Prostate gland (tissue), 2 donors: ENCODE data around the gene MR1. TPM values are rescaled to one million over a fixed set of nuclear protein-coding genes. Genes with fewer than 3 reads are reported as not detected.

ENCODE experiments used
- DNase-seq: peaks from one replicate; pipeline ENCODE4 v3.0.0-alpha.2; 2019; ENCODE audit warnings: low spot score
- H3K27ac ChIP-seq, 2 donors: fragments of 200-600 bp; sonication (generic); 2 replicates each; pipeline ENCODE4 v1.5.1; 2017 to 2019
- H3K27me3 ChIP-seq: fragments of 200-600 bp; sonication (generic); replicated peaks from 2 replicates; pipeline ENCODE4 v1.5.1; 2019; ENCODE audit not compliant: insufficient read depth
- H3K36me3 ChIP-seq, 2 donors: fragments of 200-600 bp; sonication (generic); 1 replicate in 1 of 2; 2 replicates in 1 of 2; pipeline versions ENCODE4 v1.5.1 to v1.8.1; 2017 to 2019
- H3K4me1 ChIP-seq: fragments of 200-600 bp; sonication (generic); replicated peaks from 2 replicates; pipeline ENCODE4 v1.5.1; 2019
- H3K4me3 ChIP-seq, 2 donors: fragments of 200-600 bp; sonication (generic); 2 replicates each; pipeline ENCODE4 v1.5.1; 2017 to 2019
- H3K9me3 ChIP-seq: fragments of 200-600 bp; sonication (generic); 2 replicates; pipeline ENCODE4 v1.5.1; 2017
- POLR2A ChIP-seq: fragments of 450-650 bp; IDR thresholded peaks from one replicate; pipeline ENCODE4 v1.6.1; 2016; ENCODE audit warnings: antibody characterized with exemption, mild to moderate bottlenecking
- POLR2AphosphoS5 ChIP-seq: sonication (generic); formaldehyde crosslinking; IDR thresholded peaks from one replicate; pipeline ENCODE4 v1.6.1; 2017; ENCODE audit warnings: antibody characterized with exemption
- WGBS: methylation state at CpG from one replicate; pipeline ENCODE4 v1.1.5; 2018; 5-methylcytosine and 5-hydroxymethylcytosine counted together
- intact Hi-C: fragments of 100-400 bp; cut with DNase I; formaldehyde crosslinking; loops from one replicate; pipeline ENCODE4 v1.14.2; 2022
- total RNA-seq, 2 donors: library from RNA; depleted of rRNA; stranded (reverse); fragments of >200 nt; gene quantifications; one replicate each; pipeline ENCODE4 v1.1.0, GENCODE V29; 2016
- TF ChIP-seq, protein P1 (sequence below), 4 experiments: fragments of 200-600 bp in 2 of 4; fragments of 450-650 bp in 2 of 4; sonication (generic) in 2 of 4; IDR thresholded peaks; 1 replicate in 3 of 4; 2 replicates in 1 of 4; pipeline ENCODE4 v1.5.1; 2016 to 2019; ENCODE audit warnings: antibody characterized with exemption in 4 of 4, mild to moderate bottlenecking in 2 of 4, moderate library complexity in 2 of 4

MR1 gene
- total RNA-seq, 2 donors from 2014 or later: 14.3 to 17.5 TPM

DNA sequence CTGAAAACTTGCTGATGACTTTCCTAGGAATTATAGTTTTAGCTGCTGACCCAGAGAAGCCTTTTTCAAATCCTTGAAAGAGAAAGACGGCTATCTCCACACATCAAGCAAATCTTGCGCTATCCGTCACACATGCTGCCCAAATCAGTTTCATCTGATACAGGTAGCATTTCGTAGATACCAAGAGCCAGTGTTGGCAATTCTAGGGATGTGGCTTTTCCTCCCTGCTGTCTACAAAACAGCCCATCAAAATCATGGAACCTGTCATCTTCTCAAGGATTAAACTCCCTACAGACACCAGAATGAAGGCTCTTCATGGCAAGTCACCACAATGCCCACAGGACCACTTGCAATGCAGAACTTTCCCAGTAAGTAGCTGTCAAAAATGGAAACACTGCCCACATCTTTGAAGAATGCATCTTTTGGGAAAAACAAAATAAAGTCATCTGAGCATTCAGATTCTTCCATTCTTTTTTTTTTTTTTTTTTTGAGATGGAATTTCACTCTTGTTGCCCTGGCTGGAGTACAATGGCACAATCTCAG is 21.5 kb upstream of the MR1 start:
- Histone ChIP-seq H3K27me3 (no peaks in the 10 kb centered on the region), H3K4me1 (no peaks in the 10 kb centered on the region), H3K9me3 (no peaks in the 10 kb centered on the region), H3K27ac (no peak overlapping the region), H3K4me3 (no peak overlapping the region), H3K36me3 (no peaks in the 10 kb centered on the region)
- WGBS: 97% methylated on average over 4 of the region's 4 CpGs
- intact Hi-C loops: no loop called here
- no peak for DNase-seq
- TF ChIP-seq, protein P1, sequence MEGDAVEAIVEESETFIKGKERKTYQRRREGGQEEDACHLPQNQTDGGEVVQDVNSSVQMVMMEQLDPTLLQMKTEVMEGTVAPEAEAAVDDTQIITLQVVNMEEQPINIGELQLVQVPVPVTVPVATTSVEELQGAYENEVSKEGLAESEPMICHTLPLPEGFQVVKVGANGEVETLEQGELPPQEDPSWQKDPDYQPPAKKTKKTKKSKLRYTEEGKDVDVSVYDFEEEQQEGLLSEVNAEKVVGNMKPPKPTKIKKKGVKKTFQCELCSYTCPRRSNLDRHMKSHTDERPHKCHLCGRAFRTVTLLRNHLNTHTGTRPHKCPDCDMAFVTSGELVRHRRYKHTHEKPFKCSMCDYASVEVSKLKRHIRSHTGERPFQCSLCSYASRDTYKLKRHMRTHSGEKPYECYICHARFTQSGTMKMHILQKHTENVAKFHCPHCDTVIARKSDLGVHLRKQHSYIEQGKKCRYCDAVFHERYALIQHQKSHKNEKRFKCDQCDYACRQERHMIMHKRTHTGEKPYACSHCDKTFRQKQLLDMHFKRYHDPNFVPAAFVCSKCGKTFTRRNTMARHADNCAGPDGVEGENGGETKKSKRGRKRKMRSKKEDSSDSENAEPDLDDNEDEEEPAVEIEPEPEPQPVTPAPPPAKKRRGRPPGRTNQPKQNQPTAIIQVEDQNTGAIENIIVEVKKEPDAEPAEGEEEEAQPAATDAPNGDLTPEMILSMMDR (IDR thresholded peaks at IDR 0.05): no peak
- TF ChIP-seq POLR2A (no peak), POLR2AphosphoS5 (no peak)

DNA sequence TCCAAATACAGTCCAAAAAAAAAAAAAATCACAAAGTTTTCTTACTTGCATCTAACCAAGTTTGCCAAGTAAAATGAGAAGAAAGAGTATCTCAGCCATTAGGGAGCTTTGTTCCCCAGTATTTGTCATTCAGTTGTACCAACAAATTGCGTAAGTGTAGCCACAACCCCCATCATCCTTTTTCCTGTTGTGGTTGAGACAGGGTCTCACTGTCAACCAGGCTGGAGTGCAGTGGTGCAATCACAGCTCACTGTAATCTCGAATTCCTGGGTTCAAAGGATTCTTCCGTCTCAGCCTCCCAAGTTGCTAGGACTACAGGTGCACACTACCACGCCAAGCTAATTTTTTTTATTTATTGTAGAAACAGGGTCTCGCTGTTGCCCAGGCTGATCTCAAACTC is 20.6 kb upstream of the MR1 start:
- no peaks in the 10 kb centered on the region for H3K4me1 ChIP-seq
- TF ChIP-seq, protein P1 (IDR thresholded peaks at IDR 0.05): no peak
- TF ChIP-seq POLR2A: no peak
- no peak for TF ChIP-seq POLR2AphosphoS5
- no peaks in the 10 kb centered on the region for H3K36me3 ChIP-seq
- H3K9me3 ChIP-seq: no peaks in the 10 kb centered on the region
- no peak for DNase-seq
- H3K4me3 ChIP-seq: no peak overlapping the region
- H3K27me3 ChIP-seq: no peaks in the 10 kb centered on the region
- intact Hi-C loops: no loop called here
- H3K27ac ChIP-seq: no peak overlapping the region
- WGBS: 75% methylated on average over 5 of the region's 5 CpGs

DNA sequence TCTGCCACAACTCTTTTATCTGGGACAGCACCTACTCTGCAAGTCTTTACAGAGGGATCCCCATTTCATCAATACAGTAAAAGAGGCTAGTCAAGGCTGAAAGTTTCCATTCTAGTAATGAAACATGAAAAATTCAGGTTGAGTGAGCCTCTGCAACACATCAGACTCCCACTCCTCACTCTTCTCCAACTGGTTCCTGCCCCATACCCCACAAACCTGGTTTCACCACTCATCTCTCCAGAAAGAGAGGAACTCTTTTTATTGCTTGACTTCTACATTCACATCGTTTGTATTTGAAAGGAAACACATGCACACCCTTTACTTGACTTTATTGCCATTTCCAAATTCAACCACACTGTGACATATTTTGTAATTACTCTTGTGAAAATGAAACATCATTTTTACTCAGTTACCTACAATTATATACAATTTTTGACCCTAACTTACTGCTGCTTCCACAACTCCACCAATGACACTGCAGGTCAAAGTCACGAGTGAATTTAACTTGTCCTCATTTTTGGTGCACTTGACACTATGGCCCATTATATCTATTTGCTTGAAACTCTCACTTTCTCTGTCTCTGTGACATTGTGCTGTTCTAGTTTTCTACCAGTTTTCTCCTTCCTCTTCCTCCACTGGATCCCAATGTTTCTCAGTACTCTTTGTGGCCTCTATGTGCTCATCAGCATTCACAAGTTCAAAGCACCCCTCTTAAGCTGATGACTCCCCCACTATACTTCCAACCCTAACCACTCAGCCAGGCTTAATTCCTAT is 19.1 kb upstream of the MR1 start:
- WGBS: 52% methylated on average over 2 of the region's 2 CpGs
- no peak for DNase-seq
- TF ChIP-seq POLR2A: no peak
- TF ChIP-seq, protein P1 (IDR thresholded peaks at IDR 0.05): no peak
- no peak for TF ChIP-seq POLR2AphosphoS5
- Histone ChIP-seq H3K4me3 (no peak overlapping the region), H3K27me3 (no peaks in the 10 kb centered on the region), H3K27ac (no peak overlapping the region), H3K4me1 (no peaks in the 10 kb centered on the region), H3K36me3 (no peaks in the 10 kb centered on the region), H3K9me3 (no peaks in the 10 kb centered on the region)
- intact Hi-C loops: no loop called here

DNA sequence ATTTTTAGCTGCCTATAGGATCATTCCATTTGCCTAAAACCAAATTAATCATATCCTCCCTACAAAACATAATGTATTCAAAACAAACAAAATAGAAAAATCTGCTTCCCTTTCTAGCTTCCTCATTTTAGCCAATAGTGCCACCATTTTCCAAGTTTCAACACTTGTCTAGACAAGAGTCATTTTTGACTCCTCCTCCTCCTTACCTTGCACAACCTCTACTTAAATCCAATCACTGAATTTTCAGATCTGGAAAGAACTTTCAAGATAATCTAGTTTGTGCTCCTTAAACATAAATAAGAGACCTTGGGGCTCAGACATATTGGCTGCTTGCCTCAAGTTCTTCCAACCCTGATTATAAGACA is 18.6 kb upstream of the MR1 start:
- TF ChIP-seq, protein P1 (IDR thresholded peaks at IDR 0.05): no peak
- TF ChIP-seq POLR2AphosphoS5 (no peak), POLR2A (no peak)
- H3K27me3 ChIP-seq: no peaks in the 10 kb centered on the region
- H3K4me1 ChIP-seq: no peaks in the 10 kb centered on the region
- DNase-seq: no peak
- H3K9me3 ChIP-seq: no peaks in the 10 kb centered on the region
- no peak overlapping the region for H3K27ac ChIP-seq
- no peak overlapping the region for H3K4me3 ChIP-seq
- intact Hi-C loops: no loop called here
- H3K36me3 ChIP-seq: no peaks in the 10 kb centered on the region

DNA sequence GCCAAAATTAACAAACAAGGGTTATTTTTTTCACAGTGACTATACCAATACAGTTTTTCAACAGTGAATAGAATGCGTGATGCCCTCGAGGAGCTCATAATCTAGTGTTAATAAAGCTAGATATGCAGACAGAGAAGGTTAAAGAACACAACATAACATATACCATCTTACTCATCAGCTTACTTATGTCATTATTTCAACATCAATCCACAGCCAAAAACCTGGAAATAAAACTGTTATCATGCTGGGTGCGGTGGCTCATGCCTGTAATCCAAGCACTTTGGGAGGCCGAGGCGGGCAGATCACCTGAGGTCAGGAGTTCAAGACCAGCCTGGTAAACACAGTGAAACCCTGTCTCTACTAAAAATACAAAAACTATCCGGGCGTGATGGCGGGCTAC is 17.2 kb upstream of the MR1 start:
- intact Hi-C loops: no loop called here
- H3K36me3 ChIP-seq: no peaks in the 10 kb centered on the region
- H3K27ac ChIP-seq: no peak overlapping the region
- H3K27me3 ChIP-seq: no peaks in the 10 kb centered on the region
- H3K4me3 ChIP-seq: no peak overlapping the region
- H3K9me3 ChIP-seq: no peaks in the 10 kb centered on the region
- no peak for DNase-seq
- no peaks in the 10 kb centered on the region for H3K4me1 ChIP-seq
- TF ChIP-seq POLR2A: no peak
- TF ChIP-seq POLR2AphosphoS5: no peak
- TF ChIP-seq, protein P1 (IDR thresholded peaks at IDR 0.05): no peak
- 88% methylated on average over 8 of the region's 8 CpGs for WGBS
